AG10803 (cell line): Measurements from ENCODE around the gene CD300A.
"Not testable (repeated sequence)": the region's sequence is repeated elsewhere in the genome, so short reads cannot be mapped to it uniquely, and the experiment has no call there.

ENCODE experiments used
- DNase-seq: peaks from one replicate; pipeline ENCODE4 v3.0.0; 2010; ENCODE audit warnings: low read depth
- H3K4me3 ChIP-seq: 2 replicates; pipeline ENCODE4 v1.5.1; 2011; ENCODE audit warnings: mild to moderate bottlenecking, low read length, control low read depth
- TF ChIP-seq, protein P1 (sequence below): conservative IDR thresholded peaks from 2 replicates; pipeline ENCODE4 v1.5.1; 2011; ENCODE audit warnings: mild to moderate bottlenecking, low read length, control low read depth, inconsistent platforms

Gene CD300A

DNA sequence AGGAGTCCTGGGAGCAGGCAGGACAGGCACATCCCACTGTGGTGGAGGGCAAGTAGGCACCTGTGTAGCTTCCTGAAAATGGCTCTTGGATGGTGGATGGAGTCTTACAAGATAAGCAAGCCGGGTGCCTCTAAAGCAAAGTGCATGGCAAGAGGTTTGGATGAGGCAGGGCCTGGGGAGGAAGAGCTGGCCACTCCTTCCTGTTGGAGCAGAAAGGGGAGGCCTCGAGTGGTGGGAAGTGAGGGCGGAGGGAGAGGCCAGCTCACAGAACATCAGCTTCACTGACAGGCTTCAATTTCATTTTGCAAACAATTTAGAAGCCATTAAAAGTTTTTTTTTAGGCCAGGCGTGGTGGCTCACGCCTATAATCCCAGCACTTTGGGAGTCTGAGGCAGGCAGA is 31.0 kb downstream of the CD300A start:
- TF ChIP-seq, protein P1, sequence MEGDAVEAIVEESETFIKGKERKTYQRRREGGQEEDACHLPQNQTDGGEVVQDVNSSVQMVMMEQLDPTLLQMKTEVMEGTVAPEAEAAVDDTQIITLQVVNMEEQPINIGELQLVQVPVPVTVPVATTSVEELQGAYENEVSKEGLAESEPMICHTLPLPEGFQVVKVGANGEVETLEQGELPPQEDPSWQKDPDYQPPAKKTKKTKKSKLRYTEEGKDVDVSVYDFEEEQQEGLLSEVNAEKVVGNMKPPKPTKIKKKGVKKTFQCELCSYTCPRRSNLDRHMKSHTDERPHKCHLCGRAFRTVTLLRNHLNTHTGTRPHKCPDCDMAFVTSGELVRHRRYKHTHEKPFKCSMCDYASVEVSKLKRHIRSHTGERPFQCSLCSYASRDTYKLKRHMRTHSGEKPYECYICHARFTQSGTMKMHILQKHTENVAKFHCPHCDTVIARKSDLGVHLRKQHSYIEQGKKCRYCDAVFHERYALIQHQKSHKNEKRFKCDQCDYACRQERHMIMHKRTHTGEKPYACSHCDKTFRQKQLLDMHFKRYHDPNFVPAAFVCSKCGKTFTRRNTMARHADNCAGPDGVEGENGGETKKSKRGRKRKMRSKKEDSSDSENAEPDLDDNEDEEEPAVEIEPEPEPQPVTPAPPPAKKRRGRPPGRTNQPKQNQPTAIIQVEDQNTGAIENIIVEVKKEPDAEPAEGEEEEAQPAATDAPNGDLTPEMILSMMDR = no peak
- H3K4me3 ChIP-seq = no peak overlapping the region
- no peak for DNase-seq

DNA sequence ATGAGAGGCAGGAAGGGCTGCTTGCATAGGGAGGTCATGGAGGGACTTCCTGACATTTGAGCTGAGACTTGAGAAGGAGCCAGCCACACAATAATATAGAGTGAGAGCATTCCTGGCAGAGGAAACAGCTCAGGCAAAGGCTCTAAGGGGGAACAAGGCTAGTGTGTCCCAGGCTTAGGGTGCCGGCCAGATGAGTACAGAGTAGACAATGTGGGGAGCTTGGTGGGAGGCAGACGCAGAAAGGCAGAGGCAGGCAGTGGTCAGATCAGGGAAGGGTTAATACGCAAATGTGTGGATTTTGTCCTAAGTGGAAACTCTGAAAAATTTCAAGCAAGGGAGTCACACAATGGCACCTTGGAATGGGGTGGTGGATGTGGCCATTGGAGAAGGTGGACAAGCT is 33.6 kb downstream of the CD300A start:
- DNase-seq = no peak
- TF ChIP-seq, protein P1 = no peak
- no peak overlapping the region for H3K4me3 ChIP-seq

DNA sequence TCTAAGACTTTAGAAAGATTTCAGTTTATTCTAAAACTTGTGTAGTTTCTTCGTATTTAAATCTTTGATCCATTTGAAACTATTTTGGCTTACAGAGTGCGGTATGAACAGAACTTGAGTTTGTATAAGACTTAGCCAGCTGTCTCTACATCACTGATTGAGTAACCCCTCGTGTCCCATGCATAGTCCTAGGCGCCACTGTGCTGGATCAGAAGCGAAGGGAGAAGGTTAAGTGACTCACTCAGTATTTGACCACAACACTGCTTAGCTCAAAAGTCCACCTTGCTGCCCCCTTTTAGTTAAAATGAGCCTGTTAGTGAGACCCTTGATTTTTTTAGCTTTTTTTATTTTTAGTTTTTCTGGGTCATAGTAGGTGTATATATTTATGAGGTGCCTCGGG is 36.4 kb downstream of the CD300A start:
- TF ChIP-seq, protein P1 = no peak
- H3K4me3 ChIP-seq = no peak overlapping the region
- no peak for DNase-seq

- DNase-seq = peak; percentile 11
- not testable (repeated sequence) for H3K4me3 ChIP-seq
Measured at GRCh38 chr17:74503949-74504348, 37.5 kb downstream of the CD300A start.

DNA sequence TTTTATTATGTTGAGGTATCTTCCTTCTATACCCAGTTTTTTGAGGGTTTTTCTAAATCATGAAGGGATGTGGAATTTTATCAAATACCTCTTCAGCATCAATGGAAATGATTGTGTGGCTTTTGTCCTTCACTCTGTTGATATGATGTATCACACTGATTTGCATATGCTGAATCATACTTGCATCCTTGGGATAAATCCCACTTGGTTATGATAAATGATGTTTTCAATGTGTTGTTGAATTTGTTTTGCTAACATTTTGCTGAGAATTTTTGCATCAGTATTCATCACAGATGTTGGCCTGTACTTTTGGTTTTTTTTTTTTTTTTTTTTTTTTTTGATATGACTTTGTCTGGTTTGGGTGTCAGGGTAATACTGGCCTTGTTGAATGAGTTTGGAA is 41.7 kb downstream of the CD300A start:
- no peak for DNase-seq
- TF ChIP-seq, protein P1 = no peak
- no peak overlapping the region for H3K4me3 ChIP-seq

DNA sequence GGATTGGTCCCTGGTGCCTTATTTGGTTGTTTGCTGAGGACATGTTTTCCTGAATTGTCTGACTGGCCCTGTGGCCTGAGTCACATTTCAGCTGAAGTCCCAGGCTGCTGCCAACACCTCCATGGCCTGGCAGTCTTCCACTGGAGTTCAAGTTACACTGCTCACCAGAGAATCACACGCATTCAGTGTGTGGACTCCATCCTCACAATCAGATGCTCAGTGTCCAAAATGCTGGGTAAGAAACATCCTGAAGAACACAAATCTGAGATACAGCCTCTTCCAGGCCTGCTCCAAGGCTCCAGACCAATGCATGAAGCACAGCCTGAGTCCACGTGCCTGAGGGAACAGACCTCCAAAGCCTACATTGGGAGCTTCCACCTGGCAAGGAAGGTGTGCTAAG is 45.6 kb downstream of the CD300A start:
- no peak overlapping the region for H3K4me3 ChIP-seq
- TF ChIP-seq, protein P1 = no peak
- DNase-seq = peak; percentile 53

GRCh38 chr17:74512624-74513091 is 46.2 kb downstream of the CD300A start:
- TF ChIP-seq, protein P1 = no peak
- H3K4me3 ChIP-seq = no peak overlapping the region
- DNase-seq = peak; percentile 25

DNA sequence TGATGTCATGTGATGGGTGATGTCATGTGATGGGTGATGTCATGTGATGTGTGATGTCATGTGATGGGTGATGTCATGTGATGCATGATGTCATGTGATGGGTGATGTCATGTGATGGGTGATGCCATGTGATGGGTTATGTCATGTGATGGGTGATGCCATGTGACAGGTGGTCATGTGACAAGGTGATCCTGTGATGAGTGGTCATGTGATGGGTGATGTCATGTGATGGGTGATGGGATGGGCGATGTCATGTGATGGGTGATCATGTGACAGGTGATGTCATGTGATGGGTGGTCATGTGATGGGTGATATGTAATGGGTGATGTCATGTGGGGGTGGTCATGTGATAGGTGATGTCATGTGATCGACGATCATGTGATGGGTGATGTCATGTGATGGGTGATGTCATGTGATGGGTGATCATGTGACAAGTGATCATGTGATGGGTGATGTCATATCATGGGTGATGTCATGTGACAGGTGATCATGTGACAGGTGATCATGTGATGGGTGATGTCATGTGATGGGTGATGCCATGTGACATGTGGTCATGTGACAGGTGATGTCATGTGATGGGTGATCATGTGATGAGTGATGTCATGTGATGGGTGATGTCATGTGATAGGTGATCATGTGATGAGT is 47.7 kb downstream of the CD300A start:
- no peak overlapping the region for H3K4me3 ChIP-seq
- TF ChIP-seq, protein P1 = no peak
- DNase-seq = peak; percentile 17
